Karpas-422 (cell line): ENCODE data around the gene MACIR. TPM values are rescaled to one million over a fixed set of nuclear protein-coding genes. Genes with fewer than 3 reads are reported as not detected.

Source experiments
- DNase-seq: peaks from one replicate; pipeline ENCODE4 v3.0.0-alpha.2; 2015
- H2AFZ ChIP-seq: fragments of 200-600 bp; sonication (generic); 2 replicates; pipeline ENCODE4 v1.6.1; 2014; ENCODE audit warnings: antibody characterized with exemption, low read length, mixed read lengths
- H3K27ac ChIP-seq: fragments of 200-600 bp; sonication (generic); 2 replicates; pipeline ENCODE4 v1.5.1; 2014; ENCODE audit warnings: mild to moderate bottlenecking, low read length, moderate library complexity
- H3K27me3 ChIP-seq: fragments of 200-600 bp; sonication (generic); 2 replicates; pipeline ENCODE4 v1.6.1; 2014; ENCODE audit warnings: low read length, mixed read lengths
- H3K36me3 ChIP-seq: fragments of 200-600 bp; sonication (generic); 2 replicates; pipeline ENCODE4 v1.6.1; 2014; ENCODE audit warnings: low read length, mixed read lengths; ENCODE audit not compliant: insufficient read depth
- H3K4me1 ChIP-seq: fragments of 200-600 bp; sonication (generic); 2 replicates; pipeline ENCODE4 v1.6.1; 2014; ENCODE audit warnings: mild to moderate bottlenecking, low read length, mixed read lengths
- H3K4me2 ChIP-seq: fragments of 200-600 bp; sonication (generic); 2 replicates; pipeline ENCODE4 v1.6.1; 2014; ENCODE audit warnings: low read length, low read depth, mild to moderate bottlenecking; ENCODE audit not compliant: poor library complexity, severe bottlenecking
- H3K4me3 ChIP-seq: fragments of 200-600 bp; sonication (generic); 2 replicates; pipeline ENCODE4 v1.5.1; 2014; ENCODE audit warnings: mild to moderate bottlenecking, antibody characterized with exemption, low read length, mixed read lengths
- H3K79me2 ChIP-seq: fragments of 200-600 bp; sonication (generic); 2 replicates; pipeline ENCODE4 v1.6.1; 2014; ENCODE audit warnings: mild to moderate bottlenecking, low read length, mixed read lengths
- H3K9ac ChIP-seq: fragments of 200-600 bp; sonication (generic); 2 replicates; pipeline ENCODE4 v1.6.0; 2014; ENCODE audit warnings: low read length
- H3K9me2 ChIP-seq: fragments of 200-600 bp; sonication (generic), shearing (Covaris generic); replicated peaks from 2 replicates; pipeline ENCODE4 v1.6.0; 2014; ENCODE audit warnings: mild to moderate bottlenecking, low read length, moderate library complexity; ENCODE audit not compliant: insufficient read depth
- H3K9me3 ChIP-seq: fragments of 300-700, 200-600 bp; sonication (generic); 2 replicates; pipeline ENCODE4 v1.6.1; 2014; ENCODE audit warnings: low read length, mixed read lengths
- H4K20me1 ChIP-seq: fragments of 200-600 bp; sonication (generic); 2 replicates; pipeline ENCODE4 v1.6.1; 2014; ENCODE audit warnings: mild to moderate bottlenecking, antibody characterized with exemption, low read length, low read depth; ENCODE audit not compliant: insufficient read depth
- total RNA-seq: library from RNA; depleted of rRNA; stranded (reverse); fragments of >200 nt; shearing (Covaris generic); gene quantifications from 2 replicates; pipeline ENCODE4 v1.2.3, GENCODE V29; 2014; ENCODE audit warnings: low replicate concordance; rRNA removed

MACIR gene
- total RNA-seq, 1 experiment from 2014 or later, result 2.8 TPM

- Histone ChIP-seq H3K9me3 (no peaks in the 10 kb centered on the region), H3K36me3 (no peaks in the 10 kb centered on the region), H3K4me2 (no peak overlapping the region), H3K27me3 (no peaks in the 10 kb centered on the region; the same call in 1 of the 2 replicates), H3K9me2 (no peaks in the 10 kb centered on the region), H2AFZ (no peak overlapping the region), H3K4me1 (no peaks in the 10 kb centered on the region), H3K27ac (no peak overlapping the region), H3K9ac (no peak overlapping the region), H4K20me1 (no peaks in the 10 kb centered on the region), H3K4me3 (no peak overlapping the region), H3K79me2 (no peaks in the 10 kb centered on the region)
- DNase-seq, result no peak
Measured at GRCh38 chr5:103327893-103328292, 69.3 kb downstream of the MACIR start.

Other genes starting within 250 kb of the MACIR start
- gene GIN1, start 138.6 kb upstream of the MACIR start, total RNA-seq, result 1.6 and 6.7 TPM in 2 replicates
- gene PPIP5K2, start 138.5 kb upstream of the MACIR start, total RNA-seq, result 17.4 and 73.4 TPM in 2 replicates